HG03039 (cell line): ENCODE data around the gene KLHL22.
"Not testable (repeated sequence)": the region's sequence is repeated elsewhere in the genome, so short reads cannot be mapped to it uniquely, and the experiment has no call there.

Experiments
- ATAC-seq: cut with Tn5 transposase; IDR thresholded peaks from one replicate; pipeline ENCODE4 v1.9.1; 2021; ENCODE audit warnings: mild to moderate bottlenecking, moderate library complexity; ENCODE audit not compliant: unreplicated experiment

Gene KLHL22

GRCh38 chr22:20451129-20451778, 44.3 kb downstream of the KLHL22 start:
- not testable (repeated sequence) for ATAC-seq

- no peak for ATAC-seq
Observed at GRCh38 chr22:20450551-20450906, 45.1 kb downstream of the KLHL22 start.

GRCh38 chr22:20449819-20450550, 45.6 kb downstream of the KLHL22 start:
- no peak for ATAC-seq

- ATAC-seq, result no peak
Observed at GRCh38 chr22:20448630-20449029, 47.0 kb downstream of the KLHL22 start.

- no peak for ATAC-seq
Observed at GRCh38 chr22:20446383-20446970, 49.1 kb downstream of the KLHL22 start.

- no peak for ATAC-seq
Observed at GRCh38 chr22:20444325-20444724, 51.3 kb downstream of the KLHL22 start.

- no peak for ATAC-seq
Observed at GRCh38 chr22:20442485-20443284, 52.9 kb downstream of the KLHL22 start.

GRCh38 chr22:20441631-20442484, 53.7 kb downstream of the KLHL22 start:
- no peak for ATAC-seq

GRCh38 chr22:20440637-20441591, 54.7 kb downstream of the KLHL22 start:
- no peak for ATAC-seq

- ATAC-seq, result no peak
Observed at GRCh38 chr22:20439928-20440575, 55.5 kb downstream of the KLHL22 start.

- no peak for ATAC-seq
Observed at GRCh38 chr22:20439556-20439927, 56.1 kb downstream of the KLHL22 start.

- ATAC-seq, result no peak
Observed at GRCh38 chr22:20438678-20439492, 56.7 kb downstream of the KLHL22 start.

- no peak for ATAC-seq
Observed at GRCh38 chr22:20438427-20438677, 57.2 kb downstream of the KLHL22 start.

GRCh38 chr22:20437613-20438426, 57.8 kb downstream of the KLHL22 start, which contains the start of gene SCARF2:
Gene SCARF2, minus strand, starts transcription at chr22:20437825. Its CDS starts 71 bp downstream, at chr22:20437754.
- ATAC-seq, result no peak

- ATAC-seq, result no peak
Observed at GRCh38 chr22:20436768-20437612, 58.6 kb downstream of the KLHL22 start.

GRCh38 chr22:20436307-20436767, 59.3 kb downstream of the KLHL22 start:
- ATAC-seq, result no peak
